Astrocyte (in vitro differentiated cells and primary cell): ENCODE measurements around the gene HRH2.

Experiments
- EZH2 ChIP-seq: IDR thresholded peaks from 2 replicates; pipeline ENCODE4 v1.6.1; 2012; ENCODE audit warnings: mild to moderate bottlenecking, low read length, inconsistent platforms; ENCODE audit not compliant: insufficient read depth
- TF ChIP-seq, protein P1 (sequence below): IDR thresholded peaks from 2 replicates; pipeline ENCODE4 v1.5.1; 2011; ENCODE audit warnings: low read depth, mild to moderate bottlenecking, inconsistent platforms, low read length, moderate library complexity; ENCODE audit not compliant: insufficient read depth

DNA sequence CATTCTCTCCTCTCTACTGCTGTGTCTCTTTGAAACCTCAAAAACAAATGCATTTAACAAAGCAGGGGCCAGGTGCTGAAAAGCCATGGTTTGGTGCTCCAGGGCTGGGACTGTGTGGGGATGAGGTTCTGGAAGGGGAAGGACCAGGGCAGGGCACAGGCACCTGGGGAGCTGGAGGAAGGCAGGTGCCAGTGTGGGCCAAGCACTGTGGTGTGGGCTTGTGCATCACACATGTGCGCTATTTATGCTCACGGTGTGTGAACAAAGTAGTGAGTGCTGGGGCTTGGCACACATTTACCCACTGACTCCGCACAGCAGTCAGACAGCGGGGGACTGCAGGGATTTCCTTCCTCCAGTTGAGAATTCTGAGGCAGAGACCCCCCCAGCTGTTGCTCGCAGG is 10.1 kb downstream of the HRH2 start:
- TF ChIP-seq, protein P1, sequence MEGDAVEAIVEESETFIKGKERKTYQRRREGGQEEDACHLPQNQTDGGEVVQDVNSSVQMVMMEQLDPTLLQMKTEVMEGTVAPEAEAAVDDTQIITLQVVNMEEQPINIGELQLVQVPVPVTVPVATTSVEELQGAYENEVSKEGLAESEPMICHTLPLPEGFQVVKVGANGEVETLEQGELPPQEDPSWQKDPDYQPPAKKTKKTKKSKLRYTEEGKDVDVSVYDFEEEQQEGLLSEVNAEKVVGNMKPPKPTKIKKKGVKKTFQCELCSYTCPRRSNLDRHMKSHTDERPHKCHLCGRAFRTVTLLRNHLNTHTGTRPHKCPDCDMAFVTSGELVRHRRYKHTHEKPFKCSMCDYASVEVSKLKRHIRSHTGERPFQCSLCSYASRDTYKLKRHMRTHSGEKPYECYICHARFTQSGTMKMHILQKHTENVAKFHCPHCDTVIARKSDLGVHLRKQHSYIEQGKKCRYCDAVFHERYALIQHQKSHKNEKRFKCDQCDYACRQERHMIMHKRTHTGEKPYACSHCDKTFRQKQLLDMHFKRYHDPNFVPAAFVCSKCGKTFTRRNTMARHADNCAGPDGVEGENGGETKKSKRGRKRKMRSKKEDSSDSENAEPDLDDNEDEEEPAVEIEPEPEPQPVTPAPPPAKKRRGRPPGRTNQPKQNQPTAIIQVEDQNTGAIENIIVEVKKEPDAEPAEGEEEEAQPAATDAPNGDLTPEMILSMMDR = no peak
- TF ChIP-seq EZH2 = no peak
